Measurements from ENCODE around the gene IQGAP2.

DNA sequence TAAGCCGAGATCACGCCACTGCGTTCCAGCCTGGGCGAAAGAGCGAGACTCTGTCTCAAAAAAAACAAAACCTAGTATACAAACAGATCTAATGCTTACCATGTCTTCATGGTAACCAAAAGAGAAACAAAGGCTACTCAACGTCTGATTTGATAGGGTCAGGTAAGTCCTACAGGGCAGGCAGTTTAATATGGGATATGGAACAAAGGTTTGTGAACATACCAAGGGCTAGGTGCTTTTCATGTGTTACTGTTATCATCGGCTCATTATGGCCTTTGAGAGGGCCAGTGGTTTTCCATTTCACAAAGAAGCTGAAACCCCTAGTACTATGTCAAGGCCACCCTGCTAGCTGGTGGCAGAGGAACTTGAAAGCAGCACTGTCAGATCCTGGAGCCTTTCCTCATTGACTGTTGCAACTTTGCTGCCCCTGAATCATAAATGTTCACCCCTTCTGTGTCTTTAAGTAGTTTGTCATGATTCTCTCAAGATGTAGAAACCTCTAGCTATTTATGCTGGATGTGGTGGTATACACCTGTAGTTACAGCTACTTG lies 5.1 kb downstream of the IQGAP2 start:
- TF ChIP-seq, protein P1, sequence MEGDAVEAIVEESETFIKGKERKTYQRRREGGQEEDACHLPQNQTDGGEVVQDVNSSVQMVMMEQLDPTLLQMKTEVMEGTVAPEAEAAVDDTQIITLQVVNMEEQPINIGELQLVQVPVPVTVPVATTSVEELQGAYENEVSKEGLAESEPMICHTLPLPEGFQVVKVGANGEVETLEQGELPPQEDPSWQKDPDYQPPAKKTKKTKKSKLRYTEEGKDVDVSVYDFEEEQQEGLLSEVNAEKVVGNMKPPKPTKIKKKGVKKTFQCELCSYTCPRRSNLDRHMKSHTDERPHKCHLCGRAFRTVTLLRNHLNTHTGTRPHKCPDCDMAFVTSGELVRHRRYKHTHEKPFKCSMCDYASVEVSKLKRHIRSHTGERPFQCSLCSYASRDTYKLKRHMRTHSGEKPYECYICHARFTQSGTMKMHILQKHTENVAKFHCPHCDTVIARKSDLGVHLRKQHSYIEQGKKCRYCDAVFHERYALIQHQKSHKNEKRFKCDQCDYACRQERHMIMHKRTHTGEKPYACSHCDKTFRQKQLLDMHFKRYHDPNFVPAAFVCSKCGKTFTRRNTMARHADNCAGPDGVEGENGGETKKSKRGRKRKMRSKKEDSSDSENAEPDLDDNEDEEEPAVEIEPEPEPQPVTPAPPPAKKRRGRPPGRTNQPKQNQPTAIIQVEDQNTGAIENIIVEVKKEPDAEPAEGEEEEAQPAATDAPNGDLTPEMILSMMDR (IDR thresholded peaks at IDR 0.05) = no peak
- TF ChIP-seq POLR2A (IDR thresholded peaks at IDR 0.05) = no peak
